ENCODE results near the gene STARD9. TPM values are rescaled to one million over a fixed set of nuclear protein-coding genes. Genes with fewer than 3 reads are reported as not detected.
A peak's percentile ranks its signal among the peaks of the same experiment; 100 is the strongest.

STARD9 gene
- total RNA-seq, 1 experiment from 2014 or later, result 0.41 TPM

GRCh38 chr15:42612367-42612912 lies 37.0 kb downstream of the STARD9 start:
- in situ Hi-C loops (cut with HindIII; ENCODE audit: low pct_unique_long_range_greater_than_20kb, low sequenced_read_pairs), result no loop called here
- no peak for DNase-seq (ENCODE audit: low read depth)

- in situ Hi-C loops (cut with HindIII; ENCODE audit: low pct_unique_long_range_greater_than_20kb, low sequenced_read_pairs), result no loop called here
- no peak for DNase-seq (ENCODE audit: low read depth)
Measured at GRCh38 chr15:42616107-42616506, 40.7 kb downstream of the STARD9 start.

GRCh38 chr15:42619656-42620371 lies 44.4 kb downstream of the STARD9 start:
- in situ Hi-C loops (cut with HindIII; ENCODE audit: low pct_unique_long_range_greater_than_20kb, low sequenced_read_pairs), result no loop called here
- DNase-seq (ENCODE audit: low read depth), result no peak

GRCh38 chr15:42621386-42621785 lies 46.0 kb downstream of the STARD9 start:
- in situ Hi-C loops (cut with HindIII; ENCODE audit: low pct_unique_long_range_greater_than_20kb, low sequenced_read_pairs), result no loop called here
- no peak for DNase-seq (ENCODE audit: low read depth)

- in situ Hi-C loops (cut with HindIII; ENCODE audit: low pct_unique_long_range_greater_than_20kb, low sequenced_read_pairs), result no loop called here
- DNase-seq (ENCODE audit: low read depth), result no peak
Measured at GRCh38 chr15:42621996-42622925, 46.9 kb downstream of the STARD9 start.

GRCh38 chr15:42623951-42624350 lies 48.5 kb downstream of the STARD9 start:
- in situ Hi-C loops (cut with HindIII; ENCODE audit: low pct_unique_long_range_greater_than_20kb, low sequenced_read_pairs), result no loop called here
- no peak for DNase-seq (ENCODE audit: low read depth)

GRCh38 chr15:42627485-42627884 lies 52.1 kb downstream of the STARD9 start:
- in situ Hi-C loops (cut with HindIII; ENCODE audit: low pct_unique_long_range_greater_than_20kb, low sequenced_read_pairs), result no loop called here

GRCh38 chr15:42628761-42629160 lies 53.4 kb downstream of the STARD9 start:
- no peak for DNase-seq (ENCODE audit: low read depth)
- in situ Hi-C loops (cut with HindIII; ENCODE audit: low pct_unique_long_range_greater_than_20kb, low sequenced_read_pairs), result no loop called here

More at GRCh38 chr15:42627485-42627884, 52.1 kb downstream of the STARD9 start:
- DNase-seq (ENCODE audit: low read depth), result no peak

GRCh38 chr15:42632105-42632675 lies 56.8 kb downstream of the STARD9 start:
- in situ Hi-C loops (cut with HindIII; ENCODE audit: low pct_unique_long_range_greater_than_20kb, low sequenced_read_pairs), result no loop called here
- no peak for DNase-seq (ENCODE audit: low read depth)

- in situ Hi-C loops (cut with HindIII; ENCODE audit: low pct_unique_long_range_greater_than_20kb, low sequenced_read_pairs), result no loop called here
- no peak for DNase-seq (ENCODE audit: low read depth)
Measured at GRCh38 chr15:42640109-42640508, 64.7 kb downstream of the STARD9 start.

- peak; percentile 54 for DNase-seq (ENCODE audit: low read depth)
- in situ Hi-C loops (cut with HindIII; ENCODE audit: low pct_unique_long_range_greater_than_20kb, low sequenced_read_pairs), result no loop called here
Measured at GRCh38 chr15:42650208-42651066, 75.0 kb downstream of the STARD9 start.

GRCh38 chr15:42665827-42666226 lies 90.4 kb downstream of the STARD9 start:
- in situ Hi-C loops (cut with HindIII; ENCODE audit: low pct_unique_long_range_greater_than_20kb, low sequenced_read_pairs), result no loop called here
- no peak for DNase-seq (ENCODE audit: low read depth)

GRCh38 chr15:42667855-42668254 lies 92.4 kb downstream of the STARD9 start:
- in situ Hi-C loops (cut with HindIII; ENCODE audit: low pct_unique_long_range_greater_than_20kb, low sequenced_read_pairs), result no loop called here
- no peak for DNase-seq (ENCODE audit: low read depth)

- no peak for DNase-seq (ENCODE audit: low read depth)
- in situ Hi-C loops (cut with HindIII; ENCODE audit: low pct_unique_long_range_greater_than_20kb, low sequenced_read_pairs), result no loop called here
Measured at GRCh38 chr15:42670451-42670850, 95.0 kb downstream of the STARD9 start.

GRCh38 chr15:42672444-42672843 lies 97.0 kb downstream of the STARD9 start:
- DNase-seq (ENCODE audit: low read depth), result no peak
- in situ Hi-C loops (cut with HindIII; ENCODE audit: low pct_unique_long_range_greater_than_20kb, low sequenced_read_pairs), result no loop called here

- in situ Hi-C loops (cut with HindIII; ENCODE audit: low pct_unique_long_range_greater_than_20kb, low sequenced_read_pairs), result no loop called here
- DNase-seq (ENCODE audit: low read depth), result no peak
Measured at GRCh38 chr15:42674472-42674871, 99.1 kb downstream of the STARD9 start.

GRCh38 chr15:42675021-42675420 lies 99.6 kb downstream of the STARD9 start:
- no peak for DNase-seq (ENCODE audit: low read depth)
- in situ Hi-C loops (cut with HindIII; ENCODE audit: low pct_unique_long_range_greater_than_20kb, low sequenced_read_pairs), result no loop called here

Measured in Caki2 (cell line).